HG02642 (cell line): ENCODE measurements around the gene RDH14.
A peak's percentile ranks its signal among the peaks of the same experiment; 100 is the strongest.

Experiments
- ATAC-seq: cut with Tn5 transposase; IDR thresholded peaks from one replicate; pipeline ENCODE4 v1.9.1; 2021; ENCODE audit warnings: mild to moderate bottlenecking; ENCODE audit not compliant: unreplicated experiment, poor library complexity

Gene RDH14

DNA sequence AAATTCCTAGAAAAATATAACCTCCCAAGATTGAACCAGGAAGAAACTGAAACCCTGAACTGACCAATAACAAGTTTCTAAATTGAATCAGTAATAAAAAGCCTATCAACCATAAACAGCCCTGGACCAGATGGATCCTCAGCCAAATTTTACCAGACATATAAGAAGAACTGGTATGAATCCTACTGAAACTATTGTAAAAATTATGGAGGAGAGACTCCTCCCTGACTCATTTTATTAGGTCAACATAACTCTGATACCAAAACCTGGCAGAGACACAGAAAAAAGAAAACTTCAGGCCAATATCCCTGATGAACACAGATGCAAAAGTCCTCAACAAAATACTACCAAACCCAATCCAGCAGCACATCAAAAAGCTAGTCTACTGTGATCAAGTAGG lies 17.6 kb upstream of the RDH14 start:
- no peak for ATAC-seq

- ATAC-seq: no peak
Measured at GRCh38 chr2:18566145-18566769, 5.8 kb upstream of the RDH14 start.

DNA sequence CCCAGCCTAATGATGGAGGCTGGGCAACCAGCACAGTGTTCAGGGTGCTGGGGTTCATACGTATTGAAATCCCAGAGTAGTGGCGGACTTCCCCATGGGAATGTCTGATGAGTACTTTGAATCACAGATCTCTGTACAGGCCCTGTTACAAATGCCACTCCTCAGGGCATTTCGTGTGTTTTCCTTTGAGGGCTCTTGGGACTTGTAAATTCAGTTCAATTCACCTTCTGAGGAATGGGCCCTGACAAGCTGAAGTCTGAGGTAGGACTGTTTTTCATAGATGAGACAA lies 288 bp upstream of the RDH14 start:
- no peak for ATAC-seq

GRCh38 chr2:18559531-18560030 lies 872 bp downstream of the RDH14 start:
- ATAC-seq: no peak

DNA sequence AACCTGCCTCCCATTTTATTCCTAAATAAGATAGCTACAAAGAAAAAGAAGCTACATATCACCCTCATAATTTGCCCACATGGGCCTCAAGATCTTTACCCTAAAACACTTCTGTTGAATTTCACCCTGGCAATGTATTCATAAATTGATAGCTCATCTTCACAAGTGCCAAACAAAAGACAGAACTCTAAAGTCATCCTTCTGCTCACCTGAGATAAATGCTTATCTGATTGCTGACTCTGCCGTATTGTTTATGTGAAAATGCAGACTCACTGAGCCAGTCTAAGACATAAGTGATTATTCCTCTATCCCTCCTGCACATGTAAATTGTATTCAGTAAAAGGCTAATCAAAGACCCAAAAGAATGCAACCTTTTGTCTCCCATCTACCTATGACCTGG lies 2.0 kb downstream of the RDH14 start:
- no peak for ATAC-seq

- no peak for ATAC-seq
Measured at GRCh38 chr2:18557121-18557520, 3.3 kb downstream of the RDH14 start.

- no peak for ATAC-seq
Measured at GRCh38 chr2:18552351-18553077, 7.9 kb downstream of the RDH14 start.

DNA sequence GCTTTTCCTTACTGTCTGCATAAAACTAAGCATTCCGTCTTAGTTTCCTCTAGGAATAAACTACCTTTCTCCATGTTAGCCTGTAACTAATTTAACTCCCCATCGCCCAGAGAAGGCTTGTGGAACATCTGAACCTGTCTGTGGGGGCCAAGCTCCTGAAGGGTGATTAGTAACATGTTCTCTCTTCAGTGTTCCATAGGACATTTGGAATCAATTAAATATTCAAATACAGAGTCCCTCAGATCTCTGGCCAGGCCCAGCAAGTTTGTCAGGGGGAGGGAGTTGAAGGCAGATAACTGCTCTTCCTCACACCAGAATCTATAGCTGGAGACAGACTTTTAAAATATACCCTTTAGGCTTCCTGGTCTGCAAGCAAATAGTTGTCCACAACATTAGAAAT lies 8.8 kb downstream of the RDH14 start:
- no peak for ATAC-seq

DNA sequence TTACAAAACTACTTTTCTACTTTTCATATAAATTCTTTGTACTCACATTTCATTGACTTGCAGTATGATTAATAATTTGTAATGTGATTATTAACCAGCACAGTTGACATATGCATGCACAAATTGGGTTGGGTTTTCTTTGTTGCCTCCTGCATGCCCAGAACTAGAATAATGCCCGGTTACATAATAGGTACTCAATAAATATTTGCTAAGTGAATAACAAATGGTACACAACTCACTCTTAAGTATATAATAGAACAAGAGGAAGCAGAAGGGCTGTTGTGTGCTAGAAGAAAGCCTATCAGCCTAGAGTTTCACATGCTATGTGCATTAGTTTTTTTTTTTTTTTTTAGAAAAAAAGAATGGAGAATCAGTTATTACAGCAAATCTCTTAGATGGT lies 9.3 kb downstream of the RDH14 start:
- ATAC-seq: no peak

GRCh38 chr2:18550433-18550832 lies 10.0 kb downstream of the RDH14 start:
- no peak for ATAC-seq

- no peak for ATAC-seq
Measured at GRCh38 chr2:18549083-18549482, 11.4 kb downstream of the RDH14 start.

- ATAC-seq: no peak
Measured at GRCh38 chr2:18548621-18549020, 11.8 kb downstream of the RDH14 start.

GRCh38 chr2:18546567-18546966 lies 13.9 kb downstream of the RDH14 start:
- peak; percentile 57 for ATAC-seq

- ATAC-seq: no peak
Measured at GRCh38 chr2:18545384-18545783, 15.1 kb downstream of the RDH14 start.

DNA sequence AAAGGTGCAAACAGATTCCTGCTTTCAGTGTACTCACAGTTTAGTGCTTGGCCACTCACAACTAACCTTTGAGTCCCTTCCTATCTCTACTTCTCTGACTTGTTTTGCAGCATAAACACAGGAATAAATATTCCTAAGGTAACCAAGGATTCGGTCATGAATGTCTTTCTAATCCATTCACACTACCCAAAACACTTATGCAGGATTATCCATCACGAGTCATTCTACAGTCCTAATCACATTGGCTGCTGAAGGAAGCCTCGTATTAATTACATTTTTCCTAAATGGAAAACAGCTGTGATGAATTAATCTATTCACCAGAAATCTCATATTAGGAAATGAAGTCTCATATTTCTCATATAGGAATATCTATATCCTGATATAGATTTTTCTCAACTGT lies 16.3 kb downstream of the RDH14 start:
- no peak for ATAC-seq

- no peak for ATAC-seq
Measured at GRCh38 chr2:18540872-18541271, 19.6 kb downstream of the RDH14 start.

DNA sequence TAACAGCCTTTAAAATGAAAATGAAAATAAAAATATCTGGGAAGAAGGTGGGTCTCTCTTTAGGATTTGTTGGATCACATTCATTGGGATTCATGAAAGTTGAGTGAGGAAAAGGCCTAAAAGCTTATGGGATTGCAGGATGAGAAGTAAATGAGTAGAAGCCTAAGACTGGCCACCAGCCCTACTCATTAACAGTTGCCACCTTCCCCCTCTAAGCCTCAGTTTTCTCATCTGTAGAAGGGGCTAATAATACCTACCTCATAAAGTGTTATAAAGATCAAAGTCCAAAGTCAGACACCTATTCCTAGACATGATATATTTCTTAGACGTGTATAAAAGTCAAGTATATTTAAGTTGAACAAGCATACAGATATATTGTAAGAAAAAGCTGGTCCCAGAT lies 23.8 kb downstream of the RDH14 start:
- no peak for ATAC-seq

- ATAC-seq: no peak
Measured at GRCh38 chr2:18536100-18536499, 24.4 kb downstream of the RDH14 start.

DNA sequence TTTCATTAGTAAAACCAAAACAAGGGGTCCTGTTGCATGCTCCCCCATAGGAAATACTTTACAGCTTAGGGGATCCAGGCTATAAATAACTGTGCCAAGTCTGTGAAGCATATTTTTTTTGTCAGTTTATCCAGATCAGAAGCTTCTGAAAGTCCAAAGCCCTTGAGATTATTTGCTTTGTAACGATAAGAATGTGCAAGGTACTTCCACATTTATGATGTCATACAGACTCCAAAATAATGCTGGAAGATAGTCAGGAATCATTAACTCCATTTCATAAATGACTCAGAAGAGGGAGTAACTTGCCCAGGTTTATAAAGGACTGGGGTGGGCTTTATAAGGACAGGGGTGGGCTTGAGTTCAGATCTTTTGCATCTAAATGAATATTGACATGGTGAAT lies 29.3 kb downstream of the RDH14 start:
- ATAC-seq: no peak

DNA sequence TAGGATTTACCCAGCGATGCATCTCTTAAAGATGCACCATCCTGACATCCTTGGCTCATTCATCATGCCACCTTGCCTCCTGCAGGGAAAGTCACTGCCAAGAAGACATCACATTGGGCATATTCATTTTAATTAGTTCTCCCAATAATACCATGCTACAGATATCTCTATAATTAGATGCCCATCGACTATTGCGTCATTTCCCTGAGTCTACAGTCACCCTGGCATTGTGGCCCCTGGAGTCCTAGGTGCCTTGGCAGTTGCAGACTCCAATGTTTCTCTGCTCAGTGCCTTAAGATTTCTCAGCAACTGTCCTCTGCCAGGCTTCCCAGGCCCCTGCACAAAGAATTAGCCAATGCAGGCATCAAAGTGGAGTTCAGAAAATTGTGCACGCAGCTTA lies 32.6 kb downstream of the RDH14 start:
- no peak for ATAC-seq

- no peak for ATAC-seq
Measured at GRCh38 chr2:18527326-18527725, 33.1 kb downstream of the RDH14 start.

GRCh38 chr2:18526429-18526828 lies 34.0 kb downstream of the RDH14 start:
- ATAC-seq: no peak
